Caco-2 (cell line): ENCODE results near the gene MYO1F. TPM values are rescaled to one million over a fixed set of nuclear protein-coding genes. Genes with fewer than 3 reads are reported as not detected.
"Not testable (repeated sequence)": the region's sequence is repeated elsewhere in the genome, so short reads cannot be mapped to it uniquely, and the experiment has no call there.

ENCODE experiments used
- BruUV-seq: library from RNA; stranded (reverse); fragments of 400-500 nt; replicated peaks from 2 replicates; lab custom pipeline; 2021; lab: Mats Ljungman, UMichigan
- CTCF ChIA-PET: fragments of 300-600 bp; sonication (Branson Sonifier 250); formaldehyde crosslinking; loops from one replicate; lab custom pipeline; 2022; ENCODE audit warnings: antibody characterized with exemption; lab: Charles Lee
- POLR2A ChIA-PET: fragments of 300-600 bp; sonication (Branson Sonifier 250); formaldehyde crosslinking; loops from one replicate; lab custom pipeline; 2022; ENCODE audit warnings: antibody characterized with exemption; lab: Charles Lee
- DNase-seq, 2 experiments: peaks; one replicate each; pipeline versions ENCODE4 v3.0.0 to v3.0.0-alpha.2; 2020 to 2022
- H3K27me3 ChIP-seq: replicated peaks from 2 replicates; pipeline ENCODE4 v1.6.0; 2011; ENCODE audit warnings: low read length; ENCODE audit not compliant: control insufficient read depth, insufficient read depth
- H3K36me3 ChIP-seq: 2 replicates; pipeline ENCODE4 v1.5.1; 2011; ENCODE audit warnings: low read length; ENCODE audit not compliant: control insufficient read depth, insufficient read depth
- H3K4me1 ChIP-seq: fragments of 250-450 bp; sonication (Bioruptor Pico); 2 replicates; pipeline ENCODE4 v1.5.1; 2020; ENCODE audit warnings: mild to moderate bottlenecking
- H3K4me3 ChIP-seq: 2 replicates; pipeline ENCODE4 v1.5.1; 2011; ENCODE audit warnings: low read depth, mild to moderate bottlenecking, control low read depth, low read length
- H3K9me3 ChIP-seq: fragments of 250-450 bp; sonication (Bioruptor Pico); 2 replicates; pipeline ENCODE4 v1.5.1; 2020; ENCODE audit warnings: mild to moderate bottlenecking, moderate library complexity
- H3K27ac Mint-ChIP-seq: one replicate; pipeline ENCODE4 v1.8.0; 2022; ENCODE audit warnings: mixed read lengths; ENCODE audit not compliant: unreplicated experiment
- H3K27me3 Mint-ChIP-seq: one replicate; pipeline ENCODE4 v1.8.0; 2022; ENCODE audit warnings: mixed read lengths; ENCODE audit not compliant: insufficient read depth, unreplicated experiment
- H3K36me3 Mint-ChIP-seq: one replicate; pipeline ENCODE4 v1.8.0; 2022; ENCODE audit warnings: mild to moderate bottlenecking, mixed read lengths; ENCODE audit not compliant: insufficient read depth, unreplicated experiment
- H3K4me1 Mint-ChIP-seq: one replicate; pipeline ENCODE4 v1.8.0; 2022; ENCODE audit warnings: low read depth, mixed read lengths; ENCODE audit not compliant: unreplicated experiment
- H3K4me3 Mint-ChIP-seq: one replicate; pipeline ENCODE4 v1.8.0; 2022; ENCODE audit warnings: mild to moderate bottlenecking, moderate library complexity, mixed read lengths; ENCODE audit not compliant: unreplicated experiment
- H3K9me3 Mint-ChIP-seq: one replicate; pipeline ENCODE4 v1.8.0; 2022; ENCODE audit warnings: mixed read lengths; ENCODE audit not compliant: unreplicated experiment
- CTCF ChIP-seq, 2 experiments: fragments of 200-600 bp in 1 of 2; IDR thresholded peaks; 1 replicate in 1 of 2; 2 replicates in 1 of 2; pipeline versions ENCODE4 v1.5.1 to v1.8.0; 2011 to 2022; ENCODE audit warnings: antibody characterized with exemption in 1 of 2, control low read depth in 1 of 2, inconsistent platforms in 1 of 2, low read depth in 1 of 2, low read length in 1 of 2, mild to moderate bottlenecking in 1 of 2, moderate library complexity in 1 of 2; ENCODE audit not compliant: insufficient read depth in 1 of 2, severe bottlenecking in 1 of 2, unreplicated experiment in 1 of 2
- intact Hi-C: fragments of 100-400 bp; cut with micrococcal nuclease; formaldehyde crosslinking; loops from one replicate; pipeline ENCODE4 v1.10.0; 2022; ENCODE audit not compliant: unreplicated experiment
- total RNA-seq: library from RNA; stranded (reverse); gene quantifications from 2 replicates; pipeline ENCODE4 v1.2.3, GENCODE V29; 2022

Gene MYO1F
- total RNA-seq, 1 experiment from 2014 or later: 0.25 TPM

GRCh38 chr19:8518536-8518935 is 58.7 kb downstream of the MYO1F start:
- ChIA-PET POLR2A (no interaction called here), CTCF (interaction anchor here (0.6 kb wide), 1 partner anchor 126 kb away, joined by 3 read pairs; no protein-coding TSS in a partner anchor)
- TF ChIP-seq CTCF (IDR thresholded peaks at IDR 0.05; ENCODE audit: insufficient read depth in 1 of 2, low read depth in 1 of 2, low read length in 1 of 2, severe bottlenecking in 1 of 2, unreplicated experiment in 1 of 2): no peak

GRCh38 chr19:8517551-8518442 is 59.4 kb downstream of the MYO1F start:
- ChIA-PET POLR2A (no interaction called here), CTCF (interaction anchor here (0.6 kb wide), 1 partner anchor 125 kb away, joined by 3 read pairs; no protein-coding TSS in a partner anchor)
- Histone ChIP-seq H3K4me1 (peaks cover 9% of the 10 kb centered on the region; the same call in 1 of the 2 replicates), H3K36me3 (no peaks in the 10 kb centered on the region), H3K4me3 (no peak overlapping the region), H3K9me3 (no peaks in the 10 kb centered on the region), H3K27me3 (no peaks in the 10 kb centered on the region)
- BruUV-seq: no TSS peak
- intact Hi-C loops: no loop called here
- Mint-ChIP-seq H3K4me1 (no peaks in the 10 kb centered on the region), H3K9me3 (no peaks in the 10 kb centered on the region), H3K36me3 (peaks cover 11% of the 10 kb centered on the region), H3K4me3 (no peak overlapping the region), H3K27ac (no peak overlapping the region), H3K27me3 (no peaks in the 10 kb centered on the region)
- TF ChIP-seq CTCF (IDR thresholded peaks at IDR 0.05; ENCODE audit: insufficient read depth in 1 of 2, low read depth in 1 of 2, low read length in 1 of 2, severe bottlenecking in 1 of 2, unreplicated experiment in 1 of 2): no peak
- no peak for DNase-seq

More at GRCh38 chr19:8518536-8518935, 58.7 kb downstream of the MYO1F start:
- no peak for DNase-seq
- Mint-ChIP-seq H3K4me3 (no peak overlapping the region), H3K4me1 (no peaks in the 10 kb centered on the region), H3K9me3 (no peaks in the 10 kb centered on the region), H3K36me3 (peaks cover 6% of the 10 kb centered on the region), H3K27me3 (no peaks in the 10 kb centered on the region), H3K27ac (no peak overlapping the region)
- intact Hi-C loops: no loop called here
- Histone ChIP-seq H3K4me3 (no peak overlapping the region), H3K27me3 (no peaks in the 10 kb centered on the region), H3K4me1 (0 out of 2 replicates have a peak, but pooled peaks cover 5% of the 10 kb centered on the region), H3K9me3 (no peaks in the 10 kb centered on the region), H3K36me3 (no peaks in the 10 kb centered on the region)
- BruUV-seq: no TSS peak

GRCh38 chr19:8515317-8515716 is 61.9 kb downstream of the MYO1F start:
- no peak overlapping the region for H3K4me3 ChIP-seq
- no peaks in the 10 kb centered on the region for H3K9me3 ChIP-seq
- Mint-ChIP-seq H3K4me3 (no peak overlapping the region), H3K36me3 (peaks cover 11% of the 10 kb centered on the region), H3K27me3 (no peaks in the 10 kb centered on the region), H3K4me1 (no peaks in the 10 kb centered on the region), H3K27ac (peak overlapping the region; percentile 42), H3K9me3 (no peaks in the 10 kb centered on the region)
- ChIA-PET POLR2A (no interaction called here), CTCF (no interaction called here)
- peaks cover 2% of the 10 kb centered on the region for H3K36me3 ChIP-seq
- no peak for TF ChIP-seq CTCF (IDR thresholded peaks at IDR 0.05; ENCODE audit: insufficient read depth in 1 of 2, low read depth in 1 of 2, low read length in 1 of 2, severe bottlenecking in 1 of 2, unreplicated experiment in 1 of 2)
- H3K4me1 ChIP-seq: peaks cover 12% of the 10 kb centered on the region; the same call in 1 of the 2 replicates
- no TSS peak for BruUV-seq
- no peak for DNase-seq
- intact Hi-C loops: no loop called here
- no peaks in the 10 kb centered on the region for H3K27me3 ChIP-seq

GRCh38 chr19:8514505-8515009 is 62.7 kb downstream of the MYO1F start:
- CTCF ChIA-PET: interaction anchor here (1.5 to 2.0 kb wide), 5 partner anchors 10 to 101 kb away, joined by 6 to 17 read pairs (median 14); partner anchors contain the start of gene MARCHF2
- H3K9me3 ChIP-seq, H3K27me3 ChIP-seq, H3K27me3 Mint-ChIP-seq, DNase-seq, H3K9me3 Mint-ChIP-seq, H3K36me3 ChIP-seq, intact Hi-C loops, H3K4me1 Mint-ChIP-seq: not testable (repeated sequence)
- POLR2A ChIA-PET: interaction anchor here (0.7 to 1.8 kb wide), 9 partner anchors 9 to 124 kb away, joined by 3 to 55 read pairs (median 5); partner anchors contain the start of genes HNRNPM and RAB11B
- peak overlapping the region; percentile 86 for H3K4me3 ChIP-seq
- Mint-ChIP-seq H3K27ac (peak overlapping the region; percentile 91), H3K36me3 (peaks cover 11% of the 10 kb centered on the region), H3K4me3 (peak overlapping the region; percentile 76)
- BruUV-seq: TSS peak; percentile 90
- peaks cover 12% of the 10 kb centered on the region; the same call in 1 of the 2 replicates for H3K4me1 ChIP-seq
